HCT116 (cell line): ENCODE data around the gene LTB4R.

ENCODE experiments used
- CEBPB ChIP-seq: IDR thresholded peaks from 2 replicates; pipeline ENCODE4 v1.6.1; 2012; ENCODE audit warnings: low read depth
- CTCF ChIP-seq, 3 experiments: fragments of 200-600 bp in 1 of 3; sonication (generic) in 1 of 3; IDR thresholded peaks in 2 of 3; conservative IDR thresholded peaks in 1 of 3; 2 replicates each; pipeline ENCODE4 v1.5.1; 2012 to 2017; ENCODE audit warnings: low read depth in 2 of 3, low read length in 2 of 3, antibody characterized with exemption in 1 of 3, borderline replicate concordance in 1 of 3, control low read depth in 1 of 3, mild to moderate bottlenecking in 1 of 3, mixed read lengths in 1 of 3, mixed run types in 1 of 3, moderate library complexity in 1 of 3; ENCODE audit not compliant: insufficient read depth in 1 of 3
- EZH2 ChIP-seq: fragments of 200-600 bp; sonication (generic); IDR thresholded peaks from 2 replicates; pipeline ENCODE4 v1.6.1; 2017; ENCODE audit warnings: antibody characterized with exemption, mixed run types
- EZH2phosphoT487 ChIP-seq: fragments of 200-600 bp; IDR thresholded peaks from 2 replicates; pipeline ENCODE4 v1.6.1; 2018; ENCODE audit warnings: antibody characterized with exemption, borderline replicate concordance
- MAX ChIP-seq: IDR thresholded peaks from 2 replicates; pipeline ENCODE4 v1.6.1; 2012
- POLR2A ChIP-seq: IDR thresholded peaks from 2 replicates; pipeline ENCODE4 v1.7.0; 2011; ENCODE audit warnings: borderline replicate concordance; ENCODE audit not compliant: insufficient read depth, insufficient read length; ENCODE audit errors: extremely low read depth
- ZNF274 ChIP-seq: fragments of 200-500 bp; sonication (Bioruptor generic); IDR thresholded peaks from 2 replicates; pipeline ENCODE4 v1.6.1; 2014; ENCODE audit warnings: mild to moderate bottlenecking, low read depth, low read length, inconsistent platforms

- no peak for TF ChIP-seq ZNF274
- TF ChIP-seq MAX = no peak
- TF ChIP-seq CTCF (IDR thresholded peaks at IDR 0.05 in 2 of 3, conservative IDR thresholded peaks at IDR 0.05 in 1 of 3; ENCODE audit: borderline replicate concordance in 1 of 3, insufficient read depth in 1 of 3, low read depth in 2 of 3, low read length in 2 of 3) = no peak
- TF ChIP-seq POLR2A = no peak
- TF ChIP-seq EZH2 = no peak
- TF ChIP-seq CEBPB = no peak
- TF ChIP-seq EZH2phosphoT487 = no peak
These were observed 1.6 kb downstream of the LTB4R start for GRCh38 chr14:24312736-24313507.
